Stimulated activated CD8-positive, alpha-beta memory T cell treated with anti-CD3 and anti-CD28 coated beads, Interleukin-15, amount 100 ng/mL, for 24 hours (primary cell): Measurements from ENCODE around the gene CLCN1.
A peak's percentile ranks its signal among the peaks of the same experiment; 100 is the strongest.

Experiments
- DNase-seq: peaks from one replicate; pipeline ENCODE4 v3.0.0-alpha.2; 2020; ENCODE audit warnings: low read depth

CLCN1 gene

DNA sequence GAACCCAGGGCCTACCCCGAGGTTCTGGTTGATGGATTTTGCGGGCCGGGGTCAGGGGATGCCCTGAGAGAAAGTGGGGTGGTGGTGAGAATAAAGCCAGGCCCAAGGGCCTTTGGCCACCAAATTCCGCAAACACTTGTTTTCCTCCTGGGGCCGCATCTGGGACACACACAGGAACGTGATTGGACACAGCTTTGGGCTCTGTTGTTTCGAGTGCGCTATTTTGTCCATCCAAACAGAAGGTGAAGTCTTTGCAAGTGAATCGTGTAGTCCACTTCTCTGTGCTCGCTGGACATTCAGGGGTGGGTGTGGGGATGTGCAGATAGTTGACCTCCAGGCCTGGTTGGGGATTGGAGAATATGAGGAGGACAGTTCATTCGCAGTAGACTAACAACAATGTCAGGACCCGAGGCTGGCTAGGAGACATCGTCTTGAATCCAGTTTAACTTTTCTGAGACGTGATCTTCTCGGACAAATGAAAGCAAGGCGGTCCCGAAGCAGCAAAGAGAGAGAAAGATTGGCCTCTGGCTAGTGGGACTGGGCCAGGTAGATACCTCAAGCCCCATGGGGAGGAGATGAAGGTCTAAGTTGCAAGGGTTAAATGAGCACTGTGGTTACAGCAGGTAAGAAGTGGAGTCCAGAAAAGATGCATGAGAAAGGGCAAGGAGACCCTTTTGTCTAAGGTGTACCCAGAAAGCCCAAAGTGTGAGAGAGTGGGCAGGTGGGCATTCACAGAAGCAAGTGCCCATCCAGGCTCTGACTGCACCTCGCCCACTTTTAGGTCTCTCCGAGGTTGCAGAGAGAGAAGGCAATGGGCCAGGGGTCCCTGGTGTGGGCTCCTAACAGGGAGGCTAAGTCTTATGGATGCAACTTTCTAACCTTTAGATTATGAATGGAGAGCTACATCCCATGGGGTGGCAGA lies 47.4 kb downstream of the CLCN1 start:
- no peak for DNase-seq

DNA sequence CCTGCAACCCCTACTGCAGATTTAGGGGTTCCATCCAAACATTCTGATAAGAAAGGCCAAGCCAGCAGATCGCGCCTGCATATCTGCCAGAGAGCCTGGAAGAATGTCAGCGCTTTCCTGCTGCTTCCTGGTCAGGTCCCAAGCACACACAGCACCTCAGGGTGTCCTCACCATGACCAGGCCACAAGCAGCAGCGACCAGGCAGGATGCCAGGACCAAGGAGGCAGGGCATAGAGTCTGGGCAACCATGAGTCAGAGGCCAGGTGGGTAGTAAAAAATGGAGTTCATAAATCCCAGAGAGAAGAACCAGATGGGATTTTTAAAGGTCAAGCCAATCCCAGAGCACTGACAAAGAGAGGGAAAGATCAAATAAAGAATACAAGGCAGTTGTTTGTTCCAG lies 52.1 kb downstream of the CLCN1 start:
- no peak for DNase-seq

DNA sequence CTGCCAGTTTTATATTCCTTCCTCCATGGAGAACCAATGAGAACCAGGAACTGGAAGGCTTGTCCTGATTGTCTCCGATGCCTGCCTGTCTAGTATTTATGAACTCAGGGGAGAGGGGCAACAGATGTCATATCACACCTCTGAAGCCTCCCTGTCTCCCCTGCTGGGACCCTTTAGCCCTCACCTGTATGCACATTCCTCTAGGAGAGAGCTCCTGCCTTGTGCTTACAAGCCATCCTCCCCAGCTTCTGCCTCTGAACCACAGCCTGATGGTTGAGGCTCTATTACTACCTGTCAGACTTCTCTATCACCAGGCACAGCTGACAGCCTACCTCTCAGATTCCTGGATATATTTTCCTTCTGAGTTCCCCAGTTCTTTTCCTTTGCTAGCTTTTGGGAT lies 52.5 kb downstream of the CLCN1 start:
- no peak for DNase-seq

GRCh38 chr7:143369678-143370651 lies 54.1 kb downstream of the CLCN1 start:
- no peak for DNase-seq

DNA sequence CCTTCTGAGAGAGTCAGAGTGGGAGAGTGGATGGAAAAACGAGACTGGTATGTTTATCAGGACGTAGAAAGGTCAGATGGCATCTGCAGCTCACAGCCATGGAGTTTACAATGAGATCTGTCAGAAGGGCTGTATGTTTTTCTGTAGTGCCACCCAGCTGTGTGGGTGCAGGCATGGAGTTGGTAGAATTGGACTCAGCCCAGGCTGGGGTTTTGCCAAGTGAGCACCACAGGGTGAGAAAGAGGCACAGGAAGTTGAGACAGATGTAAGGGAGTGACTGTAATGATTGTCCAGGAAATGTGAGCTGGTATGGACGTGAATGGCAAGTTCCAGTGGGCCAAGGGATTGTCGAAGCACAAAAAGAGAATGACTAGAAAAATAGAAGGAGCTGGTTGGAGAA lies 56.2 kb downstream of the CLCN1 start:
- no peak for DNase-seq

- no peak for DNase-seq
Measured at GRCh38 chr7:143373255-143373794, 57.4 kb downstream of the CLCN1 start.

DNA sequence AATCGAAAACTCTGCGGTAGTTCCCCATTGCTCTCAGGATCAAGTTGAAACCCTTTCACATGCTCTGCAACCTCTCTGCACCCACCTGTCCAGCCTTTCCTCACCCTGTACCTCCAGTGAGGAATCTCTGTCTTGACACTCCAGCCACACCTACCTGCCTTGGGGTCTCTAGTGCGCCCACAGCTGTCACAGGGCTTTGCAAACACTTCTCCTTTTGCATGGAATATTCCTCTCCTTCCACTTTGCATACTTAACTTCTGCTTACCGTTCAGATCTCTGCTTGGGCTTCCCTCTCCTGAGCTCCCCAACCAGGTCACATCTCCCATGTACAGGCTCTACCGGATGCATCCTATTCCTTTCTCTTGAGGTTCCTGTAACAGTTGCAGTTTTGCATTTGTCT lies 58.6 kb downstream of the CLCN1 start:
- DNase-seq: no peak

- no peak for DNase-seq
Measured at GRCh38 chr7:143375298-143376034, 59.6 kb downstream of the CLCN1 start.

- no peak for DNase-seq
Measured at GRCh38 chr7:143376396-143376795, 60.5 kb downstream of the CLCN1 start.

DNA sequence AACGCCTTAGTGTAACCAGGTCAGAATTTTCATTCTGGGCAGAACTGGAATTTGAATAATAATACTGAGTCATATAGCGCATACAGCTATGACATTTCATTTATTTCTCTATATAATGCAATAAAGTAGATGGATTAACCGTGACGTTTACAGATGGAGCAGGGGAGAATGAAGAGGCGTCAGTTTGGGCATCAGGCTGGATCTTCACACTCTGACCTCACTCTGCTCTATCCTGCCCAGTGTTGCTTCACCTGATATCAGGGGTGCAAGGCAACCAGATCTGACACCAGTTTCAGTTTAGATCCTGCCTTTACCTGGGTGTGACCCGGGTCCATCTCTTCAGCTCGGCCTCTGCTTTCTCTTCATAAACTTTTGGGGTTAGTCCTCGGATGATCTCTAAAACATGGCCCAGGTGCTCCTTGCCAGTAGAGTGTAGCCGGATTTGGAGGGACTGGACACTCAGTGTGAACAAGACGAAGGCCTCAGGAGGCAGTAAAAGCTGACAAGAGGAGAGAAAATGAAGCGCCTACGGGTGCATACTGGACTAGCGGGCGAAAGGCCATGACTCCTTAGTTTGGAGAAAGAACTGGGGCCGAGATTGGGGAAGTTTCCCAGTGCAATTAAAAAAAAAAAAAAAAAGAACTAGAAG lies 63.8 kb downstream of the CLCN1 start:
- no peak for DNase-seq

DNA sequence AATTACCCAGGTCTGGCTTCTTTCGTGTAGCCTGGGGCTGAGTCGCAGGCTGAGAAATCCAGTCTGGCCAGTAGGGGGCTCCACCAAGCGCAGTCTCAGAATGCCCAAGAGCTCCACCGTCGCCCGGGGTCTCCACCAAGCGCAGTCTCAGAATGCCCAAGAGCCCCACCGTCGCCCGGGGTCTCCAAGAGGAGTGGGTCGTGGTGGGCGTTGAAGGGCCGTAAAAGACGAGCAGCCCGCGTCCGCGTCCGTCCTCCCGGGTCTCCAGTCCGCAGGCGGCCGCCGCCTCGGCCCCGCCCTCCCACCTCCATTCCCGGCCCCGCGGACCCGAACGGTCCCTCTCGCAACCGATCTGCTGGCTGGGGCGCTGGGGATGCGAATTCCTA lies 64.3 kb downstream of the CLCN1 start:
- peak; percentile 71 for DNase-seq

DNA sequence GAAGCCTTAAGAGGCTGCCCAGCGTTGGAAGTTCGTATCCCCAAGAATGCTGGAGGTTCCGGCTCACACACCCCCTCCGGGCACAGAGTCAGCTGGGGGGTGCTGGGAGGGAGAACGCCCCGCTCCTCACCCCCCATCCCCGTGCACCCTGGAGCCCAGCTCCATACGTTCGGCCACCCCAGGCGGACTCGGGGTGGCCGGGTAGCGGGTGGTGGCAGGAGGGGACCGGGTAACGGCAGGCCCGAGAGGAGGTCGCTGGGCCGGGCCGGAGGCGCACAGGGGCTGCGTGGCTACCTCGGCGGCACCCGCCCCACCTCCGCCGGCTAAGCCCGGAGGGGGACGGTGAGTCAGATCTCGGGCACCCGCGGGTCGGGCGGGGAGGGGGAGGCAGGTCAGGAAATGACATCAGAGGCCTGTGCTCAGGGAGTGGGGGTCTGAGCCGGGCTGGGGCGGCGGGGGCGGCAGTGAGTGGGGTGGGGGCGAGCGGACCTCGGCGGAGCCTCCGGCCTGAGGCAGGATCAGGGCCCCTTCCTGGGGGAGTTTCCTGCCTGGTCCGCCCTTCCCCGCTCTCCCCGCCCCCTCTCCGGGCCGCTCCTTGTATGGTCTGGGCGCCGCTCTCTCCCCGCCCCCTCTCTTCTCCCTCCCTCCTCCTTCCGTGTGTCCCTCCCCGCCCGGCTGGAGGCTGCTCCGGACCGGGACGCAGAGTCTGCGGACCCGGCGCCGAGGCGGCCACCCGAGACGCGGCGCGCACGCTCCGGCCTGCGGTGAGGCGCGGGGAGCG lies 64.9 kb downstream of the CLCN1 start, which contains the start of gene ZYX:
ZYX (plus strand) TSS at position 700 of the 781 bp plus-strand sequence. CDS start 227 bp downstream, outside the sequence.
- DNase-seq: peak; percentile 58

GRCh38 chr7:143381427-143382125 lies 65.7 kb downstream of the CLCN1 start:
- DNase-seq: no peak

DNA sequence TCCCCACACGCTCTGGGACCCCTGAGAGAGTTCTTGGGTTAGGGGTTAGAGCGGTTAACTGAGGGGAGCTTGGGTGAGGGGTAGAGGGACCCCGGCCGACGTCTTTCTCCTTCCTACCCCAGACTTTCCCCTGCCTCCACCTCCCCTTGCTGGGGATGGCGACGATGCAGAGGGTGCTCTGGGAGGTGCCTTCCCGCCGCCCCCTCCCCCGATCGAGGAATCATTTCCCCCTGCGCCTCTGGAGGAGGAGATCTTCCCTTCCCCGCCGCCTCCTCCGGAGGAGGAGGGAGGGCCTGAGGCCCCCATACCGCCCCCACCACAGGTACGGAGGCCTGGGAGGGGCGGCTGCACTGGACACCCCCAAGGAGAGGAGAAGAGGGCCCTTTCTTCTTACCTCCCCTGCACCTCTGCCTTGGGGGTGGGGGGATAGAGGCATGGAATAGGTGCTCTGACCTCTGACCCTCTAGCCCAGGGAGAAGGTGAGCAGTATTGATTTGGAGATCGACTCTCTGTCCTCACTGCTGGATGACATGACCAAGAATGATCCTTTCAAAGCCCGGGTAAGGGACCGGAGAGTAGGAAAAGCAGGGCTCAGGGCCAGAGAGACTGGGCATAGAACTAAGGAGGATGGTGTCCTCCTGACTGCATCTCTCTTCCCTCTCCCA lies 66.3 kb downstream of the CLCN1 start:
- DNase-seq: no peak

DNA sequence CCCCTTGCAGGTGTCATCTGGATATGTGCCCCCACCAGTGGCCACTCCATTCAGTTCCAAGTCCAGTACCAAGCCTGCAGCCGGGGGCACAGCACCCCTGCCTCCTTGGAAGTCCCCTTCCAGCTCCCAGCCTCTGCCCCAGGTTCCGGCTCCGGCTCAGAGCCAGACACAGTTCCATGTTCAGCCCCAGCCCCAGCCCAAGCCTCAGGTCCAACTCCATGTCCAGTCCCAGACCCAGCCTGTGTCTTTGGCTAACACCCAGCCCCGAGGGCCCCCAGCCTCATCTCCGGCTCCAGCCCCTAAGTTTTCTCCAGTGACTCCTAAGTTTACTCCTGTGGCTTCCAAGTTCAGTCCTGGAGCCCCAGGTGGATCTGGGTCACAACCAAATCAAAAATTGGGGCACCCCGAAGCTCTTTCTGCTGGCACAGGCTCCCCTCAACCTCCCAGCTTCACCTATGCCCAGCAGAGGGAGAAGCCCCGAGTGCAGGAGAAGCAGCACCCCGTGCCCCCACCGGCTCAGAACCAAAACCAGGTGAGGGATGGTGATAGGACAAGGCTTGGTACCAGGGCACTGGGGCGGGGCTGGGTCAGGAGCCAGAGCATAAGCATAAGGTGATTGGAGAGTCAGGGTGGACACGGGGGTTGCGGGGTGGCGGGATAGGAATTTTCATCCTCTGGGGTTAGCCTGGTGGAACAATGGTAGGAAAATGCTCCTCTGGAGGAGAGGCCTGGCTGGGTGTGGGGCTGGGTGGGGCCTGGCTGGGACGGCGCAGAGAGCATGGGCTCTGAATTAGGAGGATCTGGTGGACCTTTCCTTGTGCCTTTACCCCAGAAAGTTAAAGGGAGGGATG lies 67.1 kb downstream of the CLCN1 start:
- no peak for DNase-seq

GRCh38 chr7:143383642-143383957 lies 67.7 kb downstream of the CLCN1 start:
- no peak for DNase-seq

GRCh38 chr7:143384148-143384547 lies 68.2 kb downstream of the CLCN1 start:
- no peak for DNase-seq
